Ishikawa (cell line): Measurements from ENCODE around the gene TSPAN14.

Experiments used
- CEBPB ChIP-seq: IDR thresholded peaks from 2 replicates; pipeline ENCODE4 v1.6.1; 2012
- CREB1 ChIP-seq: IDR thresholded peaks from 2 replicates; pipeline ENCODE4 v1.6.1; 2012; ENCODE audit warnings: low read depth
- EGR1 ChIP-seq: IDR thresholded peaks from 2 replicates; pipeline ENCODE4 v1.6.1; 2012
- EP300 ChIP-seq: IDR thresholded peaks from 2 replicates; pipeline ENCODE4 v1.6.1; 2012; ENCODE audit warnings: borderline replicate concordance
- FOXM1 ChIP-seq: IDR thresholded peaks from 2 replicates; pipeline ENCODE4 v1.6.1; 2012; ENCODE audit warnings: low read depth, borderline replicate concordance
- NFIC ChIP-seq: IDR thresholded peaks from 2 replicates; pipeline ENCODE4 v1.6.1; 2012
- RAD21 ChIP-seq: IDR thresholded peaks from 2 replicates; pipeline ENCODE4 v1.6.1; 2012; ENCODE audit warnings: low read depth
- REST ChIP-seq: IDR thresholded peaks from 2 replicates; pipeline ENCODE4 v1.6.1; 2012; ENCODE audit warnings: low read depth, mild to moderate bottlenecking
- TAF1 ChIP-seq: IDR thresholded peaks from 2 replicates; pipeline ENCODE4 v1.6.1; 2012; ENCODE audit warnings: low read depth, mild to moderate bottlenecking
- TCF12 ChIP-seq: IDR thresholded peaks from 2 replicates; pipeline ENCODE4 v1.6.1; 2012; ENCODE audit warnings: low read depth
- TEAD4 ChIP-seq: IDR thresholded peaks from 2 replicates; pipeline ENCODE4 v1.6.1; 2012
- USF1 ChIP-seq: IDR thresholded peaks from 2 replicates; pipeline ENCODE4 v1.6.1; 2012
- YY1 ChIP-seq: IDR thresholded peaks from 2 replicates; pipeline ENCODE4 v1.6.1; 2012; ENCODE audit warnings: low read depth
- ZBTB7A ChIP-seq: IDR thresholded peaks from 2 replicates; pipeline ENCODE4 v1.6.1; 2012; ENCODE audit warnings: low read depth
- TF ChIP-seq, protein P1 (sequence below): IDR thresholded peaks from 2 replicates; pipeline ENCODE4 v1.6.1; 2012

Gene TSPAN14

GRCh38 chr10:80411681-80412220, 42.4 kb upstream of the TSPAN14 start:
- TF ChIP-seq FOXM1: no peak
- no peak for TF ChIP-seq USF1
- no peak for TF ChIP-seq RAD21
- TF ChIP-seq REST: no peak
- TF ChIP-seq TCF12: no peak
- no peak for TF ChIP-seq EGR1
- TF ChIP-seq CREB1: no peak
- no peak for TF ChIP-seq EP300
- no peak for TF ChIP-seq ZBTB7A
- no peak for TF ChIP-seq TEAD4
- TF ChIP-seq TAF1: no peak
- no peak for TF ChIP-seq NFIC
- TF ChIP-seq, protein P1, sequence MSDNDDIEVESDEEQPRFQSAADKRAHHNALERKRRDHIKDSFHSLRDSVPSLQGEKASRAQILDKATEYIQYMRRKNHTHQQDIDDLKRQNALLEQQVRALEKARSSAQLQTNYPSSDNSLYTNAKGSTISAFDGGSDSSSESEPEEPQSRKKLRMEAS: no peak
- no peak for TF ChIP-seq CEBPB
- TF ChIP-seq YY1: no peak

- TF ChIP-seq TAF1 (no peak), FOXM1 (no peak), ZBTB7A (no peak)
Observed at GRCh38 chr10:80412486-80412885, 41.6 kb upstream of the TSPAN14 start.

- TF ChIP-seq TAF1 (no peak), FOXM1 (no peak), EGR1 (no peak), NFIC (no peak), TEAD4 (no peak), RAD21 (no peak), CREB1 (no peak), CEBPB (no peak), REST (no peak), YY1 (no peak), EP300 (no peak), USF1 (no peak), ZBTB7A (no peak), TCF12 (no peak)
- TF ChIP-seq, protein P1: no peak
Observed at GRCh38 chr10:80413271-80413996, 40.7 kb upstream of the TSPAN14 start.

- TF ChIP-seq ZBTB7A: no peak
- TF ChIP-seq YY1: no peak
- TF ChIP-seq USF1: no peak
- TF ChIP-seq, protein P1: no peak
Observed at GRCh38 chr10:80414142-80414895, 39.8 kb upstream of the TSPAN14 start.
